ENCODE measurements around the gene RAB22A. TPM values are rescaled to one million over a fixed set of nuclear protein-coding genes. Genes with fewer than 3 reads are reported as not detected.

The RAB22A gene
- total RNA-seq, 1 donor from 2014 or later = 7.9 TPM

GRCh38 chr20:58374906-58375758 is 65.6 kb downstream of the RAB22A start:
- no peaks in the 10 kb centered on the region for H3K36me3 Mint-ChIP-seq
- peak overlapping the region; percentile 77 for H2AFZ ChIP-seq (replicated peaks)

GRCh38 chr20:58375759-58376352 is 66.3 kb downstream of the RAB22A start:
- Histone ChIP-seq H3K4me3 (peak overlapping the region; percentile 45), H3K27me3 (no peaks in the 10 kb centered on the region), H3K36me3 (no peaks in the 10 kb centered on the region), H3K4me2 (peak overlapping the region; percentile 92), H4K20me1 (ENCODE audit: low read depth) (no peaks in the 10 kb centered on the region), H3K4me1 (peaks cover 43% of the 10 kb centered on the region), H3K79me2 (ENCODE audit: low read depth) (no peaks in the 10 kb centered on the region), H3K9me3 (ENCODE audit: low read depth) (no peaks in the 10 kb centered on the region), H3K27ac (peak overlapping the region; percentile 69), H3F3A (ENCODE audit: low read depth) (peaks cover 40% of the 10 kb centered on the region), H3K9ac (no peak overlapping the region), H2AFZ (replicated peaks) (peak overlapping the region; percentile 65)
- Mint-ChIP-seq H3K36me3 (no peaks in the 10 kb centered on the region), H3K9me3 (peaks cover 1% of the 10 kb centered on the region), H3K27ac (peak overlapping the region; percentile 90), H3K4me3 (peak overlapping the region; percentile 80), H3K27me3 (ENCODE audit: insufficient read depth, low read depth) (peaks cover 2% of the 10 kb centered on the region), H3K4me1 (peaks cover 40% of the 10 kb centered on the region)
- peak; percentile 64 for DNase-seq (ENCODE audit: low spot score)
- TF ChIP-seq, protein P1, sequence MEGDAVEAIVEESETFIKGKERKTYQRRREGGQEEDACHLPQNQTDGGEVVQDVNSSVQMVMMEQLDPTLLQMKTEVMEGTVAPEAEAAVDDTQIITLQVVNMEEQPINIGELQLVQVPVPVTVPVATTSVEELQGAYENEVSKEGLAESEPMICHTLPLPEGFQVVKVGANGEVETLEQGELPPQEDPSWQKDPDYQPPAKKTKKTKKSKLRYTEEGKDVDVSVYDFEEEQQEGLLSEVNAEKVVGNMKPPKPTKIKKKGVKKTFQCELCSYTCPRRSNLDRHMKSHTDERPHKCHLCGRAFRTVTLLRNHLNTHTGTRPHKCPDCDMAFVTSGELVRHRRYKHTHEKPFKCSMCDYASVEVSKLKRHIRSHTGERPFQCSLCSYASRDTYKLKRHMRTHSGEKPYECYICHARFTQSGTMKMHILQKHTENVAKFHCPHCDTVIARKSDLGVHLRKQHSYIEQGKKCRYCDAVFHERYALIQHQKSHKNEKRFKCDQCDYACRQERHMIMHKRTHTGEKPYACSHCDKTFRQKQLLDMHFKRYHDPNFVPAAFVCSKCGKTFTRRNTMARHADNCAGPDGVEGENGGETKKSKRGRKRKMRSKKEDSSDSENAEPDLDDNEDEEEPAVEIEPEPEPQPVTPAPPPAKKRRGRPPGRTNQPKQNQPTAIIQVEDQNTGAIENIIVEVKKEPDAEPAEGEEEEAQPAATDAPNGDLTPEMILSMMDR (IDR thresholded peaks at IDR 0.05) = no peak
- no peak for TF ChIP-seq EZH2 (IDR thresholded peaks at IDR 0.05)
- no peak for TF ChIP-seq EZH2phosphoT487 (IDR thresholded peaks at IDR 0.05)

More at GRCh38 chr20:58374906-58375758, 65.6 kb downstream of the RAB22A start:
- Histone ChIP-seq H3K79me2 (ENCODE audit: low read depth) (no peaks in the 10 kb centered on the region), H3K27ac (peak overlapping the region; percentile 69), H3K4me3 (peak overlapping the region; percentile 45), H3F3A (ENCODE audit: low read depth) (peaks cover 44% of the 10 kb centered on the region), H3K36me3 (no peaks in the 10 kb centered on the region), H3K9ac (no peak overlapping the region), H3K4me1 (peaks cover 43% of the 10 kb centered on the region), H3K4me2 (peak overlapping the region; percentile 92), H3K9me3 (ENCODE audit: low read depth) (no peaks in the 10 kb centered on the region), H4K20me1 (ENCODE audit: low read depth) (no peaks in the 10 kb centered on the region), H3K27me3 (no peaks in the 10 kb centered on the region)
- TF ChIP-seq EZH2phosphoT487 (IDR thresholded peaks at IDR 0.05) = no peak
- TF ChIP-seq, protein P1 (IDR thresholded peaks at IDR 0.05) = no peak
- TF ChIP-seq EZH2 (IDR thresholded peaks at IDR 0.05) = no peak
- peaks cover 40% of the 10 kb centered on the region for H3K4me1 Mint-ChIP-seq
- H3K4me3 Mint-ChIP-seq = peak overlapping the region; percentile 80
- peak overlapping the region; percentile 90 for H3K27ac Mint-ChIP-seq
- H3K27me3 Mint-ChIP-seq (ENCODE audit: insufficient read depth, low read depth) = peaks cover 4% of the 10 kb centered on the region
- H3K9me3 Mint-ChIP-seq = no peaks in the 10 kb centered on the region
- peak; percentile 81 for DNase-seq (ENCODE audit: low spot score)

DNA sequence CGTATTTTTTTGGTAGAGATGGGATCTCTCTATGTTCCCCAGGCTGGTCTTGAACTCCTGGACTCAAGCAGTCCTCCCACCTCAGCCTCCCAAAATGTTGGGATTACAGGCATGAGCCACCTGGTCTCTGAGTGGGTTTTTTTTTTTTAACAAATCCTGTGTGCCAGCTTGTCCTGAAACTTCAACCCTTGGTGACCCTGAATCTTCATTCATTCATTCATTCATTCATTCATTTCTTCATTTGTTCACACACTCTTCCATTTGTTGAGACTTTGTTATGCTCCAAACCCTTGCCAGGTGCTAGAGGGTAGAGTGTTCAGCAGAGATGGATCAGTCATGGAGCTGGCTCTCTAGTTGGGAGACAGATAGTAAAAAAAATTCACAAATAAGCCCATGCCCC is 67.5 kb downstream of the RAB22A start:
- H3K27ac Mint-ChIP-seq = peak overlapping the region; percentile 12
- no peak overlapping the region for H2AFZ ChIP-seq (replicated peaks)
- H3K4me1 Mint-ChIP-seq = peaks cover 40% of the 10 kb centered on the region
- DNase-seq (ENCODE audit: low spot score) = no peak
- H3K27me3 ChIP-seq = no peaks in the 10 kb centered on the region
- no peak overlapping the region for H3K9ac ChIP-seq
- no peaks in the 10 kb centered on the region for H3K79me2 ChIP-seq (ENCODE audit: low read depth)
- peaks cover 40% of the 10 kb centered on the region for H3F3A ChIP-seq (ENCODE audit: low read depth)
- H3K4me3 ChIP-seq = no peak overlapping the region
- H3K4me2 ChIP-seq = no peak overlapping the region
- peaks cover 2% of the 10 kb centered on the region for H3K27me3 Mint-ChIP-seq (ENCODE audit: insufficient read depth, low read depth)
- no peaks in the 10 kb centered on the region for H3K9me3 ChIP-seq (ENCODE audit: low read depth)
- H3K4me3 Mint-ChIP-seq = peak overlapping the region; percentile 57
- H4K20me1 ChIP-seq (ENCODE audit: low read depth) = no peaks in the 10 kb centered on the region
- no peaks in the 10 kb centered on the region for H3K36me3 Mint-ChIP-seq
- TF ChIP-seq, protein P1 (IDR thresholded peaks at IDR 0.05) = no peak
- no peak for TF ChIP-seq EZH2phosphoT487 (IDR thresholded peaks at IDR 0.05)
- no peak for TF ChIP-seq EZH2 (IDR thresholded peaks at IDR 0.05)
- no peak overlapping the region for H3K27ac ChIP-seq
- peaks cover 43% of the 10 kb centered on the region for H3K4me1 ChIP-seq
- H3K36me3 ChIP-seq = no peaks in the 10 kb centered on the region
- peaks cover 8% of the 10 kb centered on the region for H3K9me3 Mint-ChIP-seq
